Chondrocyte (in vitro differentiated cells): ENCODE data around the gene PPME1. TPM values are rescaled to one million over a fixed set of nuclear protein-coding genes. Genes with fewer than 3 reads are reported as not detected.

ENCODE experiments used
- DNase-seq: peaks from one replicate; pipeline ENCODE4 v3.0.0; 2021; ENCODE audit warnings: mixed read lengths, low spot score
- H3K27ac Mint-ChIP-seq: one replicate; pipeline ENCODE4 v1.8.0; 2021; ENCODE audit warnings: mild to moderate bottlenecking, moderate library complexity, mixed read lengths; ENCODE audit not compliant: unreplicated experiment
- H3K27me3 Mint-ChIP-seq: 2 replicates; pipeline ENCODE4 v1.8.0; 2021; ENCODE audit warnings: low read depth, mixed read lengths
- H3K36me3 Mint-ChIP-seq: 2 replicates; pipeline ENCODE4 v1.8.0; 2021; ENCODE audit warnings: low read depth, mixed read lengths
- H3K4me1 Mint-ChIP-seq: 2 replicates; pipeline ENCODE4 v1.8.0; 2021; ENCODE audit warnings: low read depth, mild to moderate bottlenecking, mixed read lengths
- H3K4me3 Mint-ChIP-seq: one replicate; pipeline ENCODE4 v1.8.0; 2021; ENCODE audit warnings: mild to moderate bottlenecking, moderate library complexity, mixed read lengths; ENCODE audit not compliant: unreplicated experiment
- H3K9me3 Mint-ChIP-seq: 2 replicates; pipeline ENCODE4 v1.8.0; 2021; ENCODE audit warnings: low read depth, mixed read lengths
- CTCF ChIP-seq: fragments of 200-600 bp; sonication (generic); IDR thresholded peaks from 2 replicates; pipeline ENCODE4 v1.5.0; 2021; ENCODE audit warnings: antibody characterized with exemption, mild to moderate bottlenecking, moderate library complexity
- total RNA-seq: library from RNA; stranded (reverse); gene quantifications from 3 replicates; pipeline ENCODE4 v1.2.1, GENCODE V29; 2021

PPME1 gene
- total RNA-seq, 1 donor from 2014 or later, result 76.2 TPM

- Mint-ChIP-seq H3K27ac (no peak overlapping the region), H3K4me3 (no peak overlapping the region), H3K36me3 (peaks cover 25% of the 10 kb centered on the region), H3K4me1 (no peaks in the 10 kb centered on the region), H3K27me3 (no peaks in the 10 kb centered on the region), H3K9me3 (no peaks in the 10 kb centered on the region)
- TF ChIP-seq CTCF, result no peak
- no peak for DNase-seq
These were observed 64.0 kb downstream of the PPME1 start for GRCh38 chr11:74235121-74235520.

DNA sequence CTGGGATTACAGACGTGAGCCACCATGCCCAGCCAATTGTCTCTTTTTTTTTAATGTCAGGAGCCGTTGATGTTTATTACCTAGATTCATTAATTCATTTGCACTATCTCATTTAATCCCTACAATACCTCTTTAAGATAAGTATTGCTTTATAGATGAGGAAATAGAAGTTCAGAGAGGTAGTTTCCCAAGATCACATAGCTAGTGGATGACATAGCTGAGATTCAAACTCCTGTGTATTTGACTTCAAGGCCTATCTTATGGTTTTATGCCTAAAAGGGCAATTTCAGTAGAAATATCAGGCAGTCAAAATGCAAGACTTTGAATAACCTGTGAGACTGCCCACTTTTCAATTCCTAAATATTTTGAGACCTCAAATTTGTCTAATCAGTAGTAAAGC lies 66.5 kb downstream of the PPME1 start:
- no peak for DNase-seq
- Mint-ChIP-seq H3K27ac (no peak overlapping the region), H3K4me3 (no peak overlapping the region), H3K27me3 (no peaks in the 10 kb centered on the region), H3K36me3 (peaks cover 23% of the 10 kb centered on the region), H3K4me1 (no peaks in the 10 kb centered on the region), H3K9me3 (no peaks in the 10 kb centered on the region)
- TF ChIP-seq CTCF, result no peak

- DNase-seq, result no peak
- H3K4me1 Mint-ChIP-seq, result no peaks in the 10 kb centered on the region
- no peaks in the 10 kb centered on the region for H3K27me3 Mint-ChIP-seq
- H3K27ac Mint-ChIP-seq, result no peak overlapping the region
- H3K36me3 Mint-ChIP-seq, result peaks cover 23% of the 10 kb centered on the region
- no peak overlapping the region for H3K4me3 Mint-ChIP-seq
- no peaks in the 10 kb centered on the region for H3K9me3 Mint-ChIP-seq
- no peak for TF ChIP-seq CTCF
These were observed 67.2 kb downstream of the PPME1 start for GRCh38 chr11:74238243-74238642.

DNA sequence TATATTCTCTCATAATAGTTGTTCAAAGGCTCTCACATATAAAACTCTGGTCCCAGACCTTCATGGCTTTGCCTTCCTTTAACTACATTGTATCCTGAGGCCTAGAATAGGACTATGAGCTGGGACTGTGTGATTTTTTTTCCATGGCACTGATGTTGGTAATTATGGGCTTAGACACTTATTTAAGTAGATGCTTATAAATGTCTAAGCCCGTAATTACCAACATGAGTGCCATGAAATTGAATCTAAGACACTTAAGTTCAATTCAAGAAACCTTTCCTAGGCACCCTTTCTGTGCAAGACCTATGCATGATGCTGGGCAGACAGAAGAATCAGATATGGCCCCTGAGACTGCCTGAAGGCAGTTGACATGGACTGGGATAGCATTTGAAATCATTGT lies 77.4 kb downstream of the PPME1 start:
- Mint-ChIP-seq H3K27me3 (no peaks in the 10 kb centered on the region), H3K36me3 (peaks cover 26% of the 10 kb centered on the region), H3K4me1 (no peaks in the 10 kb centered on the region), H3K4me3 (no peak overlapping the region), H3K27ac (no peak overlapping the region), H3K9me3 (no peaks in the 10 kb centered on the region)
- no peak for DNase-seq
- TF ChIP-seq CTCF, result no peak

DNA sequence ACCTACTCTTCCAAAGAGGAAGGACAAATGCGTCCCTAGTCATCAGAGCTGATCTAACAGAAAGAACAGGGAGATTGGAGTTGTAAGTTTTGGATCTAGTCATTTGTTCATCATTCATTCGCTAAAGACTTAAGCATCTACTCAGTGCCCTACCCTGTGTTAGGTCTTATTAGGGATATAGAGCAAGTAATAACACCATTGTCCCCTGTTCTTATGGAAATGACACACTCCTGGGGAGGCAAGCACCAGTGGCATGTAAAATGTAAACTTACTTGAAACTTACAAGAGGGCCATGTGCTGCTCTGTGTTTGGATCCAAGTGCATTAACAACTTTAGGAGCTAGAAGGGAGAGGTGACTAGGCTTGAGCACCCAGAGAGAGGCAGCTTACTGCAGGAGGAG lies 78.4 kb downstream of the PPME1 start:
- no peak overlapping the region for H3K4me3 Mint-ChIP-seq
- H3K27ac Mint-ChIP-seq, result no peak overlapping the region
- H3K9me3 Mint-ChIP-seq, result no peaks in the 10 kb centered on the region
- peaks cover 32% of the 10 kb centered on the region for H3K36me3 Mint-ChIP-seq
- no peaks in the 10 kb centered on the region for H3K4me1 Mint-ChIP-seq
- H3K27me3 Mint-ChIP-seq, result no peaks in the 10 kb centered on the region
- TF ChIP-seq CTCF, result no peak
- no peak for DNase-seq
